Activated naive CD8-positive, alpha-beta T cell treated with anti-CD3 and anti-CD28 coated beads, Interleukin-2, amount 50 U/mL, for 24 hours (primary cell): ENCODE measurements around the gene UBE2J1.

Experiments used
- ATAC-seq: fragments of 150-1000 bp; cut with Tn5 transposase; one replicate; pipeline ENCODE4 v1.10.0; 2021
- DNase-seq: peaks from one replicate; pipeline ENCODE4 v3.0.0; 2021
- H3K27ac Mint-ChIP-seq: one replicate; pipeline ENCODE4 v1.8.0; 2021; ENCODE audit warnings: mild to moderate bottlenecking, mixed read lengths
- H3K27me3 Mint-ChIP-seq: one replicate; pipeline ENCODE4 v1.8.0; 2021; ENCODE audit warnings: mixed read lengths
- H3K36me3 Mint-ChIP-seq: one replicate; pipeline ENCODE4 v1.8.0; 2021; ENCODE audit warnings: low read depth, mixed read lengths
- H3K4me1 Mint-ChIP-seq: one replicate; pipeline ENCODE4 v1.8.0; 2021; ENCODE audit warnings: mixed read lengths
- H3K4me3 Mint-ChIP-seq: one replicate; pipeline ENCODE4 v1.8.0; 2021; ENCODE audit warnings: mild to moderate bottlenecking, moderate library complexity, mixed read lengths
- H3K9me3 Mint-ChIP-seq: one replicate; pipeline ENCODE4 v1.8.0; 2021; ENCODE audit warnings: mixed read lengths

The UBE2J1 gene

DNA sequence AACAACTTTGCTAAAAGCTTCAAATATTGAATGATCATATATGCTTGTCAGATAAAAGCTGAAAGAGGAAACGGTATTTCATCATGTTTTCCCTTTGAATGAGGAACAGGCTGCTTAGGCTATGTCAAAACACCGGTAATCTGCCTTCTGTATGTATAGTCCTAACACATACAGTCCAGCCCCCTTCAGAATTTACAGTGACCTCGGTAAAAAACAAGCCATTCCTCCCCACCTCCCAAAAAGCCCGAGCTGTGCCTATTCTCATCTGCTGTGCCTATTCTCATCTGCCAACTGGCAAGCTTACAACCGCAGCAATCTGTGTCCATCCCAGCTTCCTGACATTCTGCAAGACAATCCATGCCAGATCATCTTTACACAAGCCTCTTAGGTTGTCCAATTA is 26.8 kb upstream of the UBE2J1 start:
- DNase-seq (no peak), ATAC-seq (no peak)
- Mint-ChIP-seq H3K4me3 (no peak overlapping the region), H3K36me3 (no peaks in the 10 kb centered on the region), H3K27me3 (no peaks in the 10 kb centered on the region), H3K27ac (no peak overlapping the region), H3K9me3 (no peaks in the 10 kb centered on the region), H3K4me1 (peaks cover 12% of the 10 kb centered on the region)

- Mint-ChIP-seq H3K4me1 (peaks cover 12% of the 10 kb centered on the region), H3K27ac (no peak overlapping the region), H3K36me3 (no peaks in the 10 kb centered on the region), H3K4me3 (no peak overlapping the region), H3K27me3 (no peaks in the 10 kb centered on the region), H3K9me3 (no peaks in the 10 kb centered on the region)
- ATAC-seq = no peak
- no peak for DNase-seq
These were observed 26.1 kb upstream of the UBE2J1 start for GRCh38 chr6:89378628-89379027.

GRCh38 chr6:89375427-89376267 is 23.1 kb upstream of the UBE2J1 start:
- DNase-seq = peak; percentile 45
- Mint-ChIP-seq H3K4me1 (peaks cover 22% of the 10 kb centered on the region), H3K27me3 (no peaks in the 10 kb centered on the region), H3K4me3 (no peak overlapping the region), H3K36me3 (no peaks in the 10 kb centered on the region), H3K9me3 (no peaks in the 10 kb centered on the region), H3K27ac (no peak overlapping the region)
- ATAC-seq = peak; percentile 90

DNA sequence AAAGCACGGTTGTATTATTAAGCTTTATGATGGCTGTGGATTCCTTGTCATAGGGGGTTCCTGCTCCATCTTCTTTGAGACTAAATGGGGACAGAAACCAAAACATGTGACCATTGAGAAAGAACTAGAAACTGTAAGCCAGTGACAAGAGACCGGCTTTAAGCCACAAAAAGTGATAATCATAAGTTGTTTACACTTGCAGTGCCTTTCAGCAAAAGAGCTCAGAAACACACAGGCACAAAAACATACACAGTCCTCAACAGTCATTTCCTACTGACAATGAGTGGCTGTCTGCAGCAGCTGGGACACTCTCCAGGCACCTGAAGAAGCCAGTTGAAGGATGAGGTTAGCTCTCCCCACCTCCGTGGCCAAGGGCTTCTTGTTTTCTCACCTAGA is 20.0 kb upstream of the UBE2J1 start:
- Mint-ChIP-seq H3K4me1 (peaks cover 22% of the 10 kb centered on the region), H3K27me3 (no peaks in the 10 kb centered on the region), H3K27ac (no peak overlapping the region), H3K9me3 (no peaks in the 10 kb centered on the region), H3K4me3 (no peak overlapping the region), H3K36me3 (no peaks in the 10 kb centered on the region)
- no peak for ATAC-seq
- no peak for DNase-seq

GRCh38 chr6:89371849-89372505 is 19.5 kb upstream of the UBE2J1 start:
- Mint-ChIP-seq H3K4me3 (no peak overlapping the region), H3K36me3 (no peaks in the 10 kb centered on the region), H3K4me1 (peaks cover 22% of the 10 kb centered on the region), H3K27me3 (no peaks in the 10 kb centered on the region), H3K27ac (no peak overlapping the region), H3K9me3 (no peaks in the 10 kb centered on the region)
- peak; percentile 87 for DNase-seq
- ATAC-seq = peak; percentile 89

GRCh38 chr6:89368999-89369398 is 16.5 kb upstream of the UBE2J1 start:
- H3K4me3 Mint-ChIP-seq = no peak overlapping the region
- H3K27ac Mint-ChIP-seq = no peak overlapping the region
- no peaks in the 10 kb centered on the region for H3K36me3 Mint-ChIP-seq
- H3K27me3 Mint-ChIP-seq = no peaks in the 10 kb centered on the region
- H3K4me1 Mint-ChIP-seq = peaks cover 21% of the 10 kb centered on the region
- H3K9me3 Mint-ChIP-seq = no peaks in the 10 kb centered on the region
- ATAC-seq = no peak
- no peak for DNase-seq

DNA sequence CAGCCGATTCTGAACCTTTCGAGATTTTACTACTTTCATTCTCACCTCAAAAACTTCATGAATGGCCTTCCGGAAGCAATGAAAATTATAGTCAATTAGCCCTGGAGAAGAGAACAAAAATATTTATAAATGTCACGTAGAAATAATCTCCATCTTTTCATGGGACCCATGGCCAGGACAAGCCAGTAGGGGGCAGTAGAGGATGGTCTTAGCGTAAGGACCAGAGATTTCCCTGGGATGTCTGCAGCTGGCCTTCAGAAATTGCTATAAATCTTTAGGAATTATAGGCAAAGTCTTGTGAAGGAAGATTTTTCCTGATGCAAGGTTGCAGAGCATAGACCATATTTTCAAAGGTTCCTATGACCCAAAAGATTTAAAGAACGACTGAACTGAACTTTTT is 15.6 kb upstream of the UBE2J1 start:
- Mint-ChIP-seq H3K36me3 (no peaks in the 10 kb centered on the region), H3K27ac (no peak overlapping the region), H3K4me3 (no peak overlapping the region), H3K4me1 (peaks cover 24% of the 10 kb centered on the region), H3K27me3 (no peaks in the 10 kb centered on the region), H3K9me3 (no peaks in the 10 kb centered on the region)
- DNase-seq = peak; percentile 78
- no peak for ATAC-seq

DNA sequence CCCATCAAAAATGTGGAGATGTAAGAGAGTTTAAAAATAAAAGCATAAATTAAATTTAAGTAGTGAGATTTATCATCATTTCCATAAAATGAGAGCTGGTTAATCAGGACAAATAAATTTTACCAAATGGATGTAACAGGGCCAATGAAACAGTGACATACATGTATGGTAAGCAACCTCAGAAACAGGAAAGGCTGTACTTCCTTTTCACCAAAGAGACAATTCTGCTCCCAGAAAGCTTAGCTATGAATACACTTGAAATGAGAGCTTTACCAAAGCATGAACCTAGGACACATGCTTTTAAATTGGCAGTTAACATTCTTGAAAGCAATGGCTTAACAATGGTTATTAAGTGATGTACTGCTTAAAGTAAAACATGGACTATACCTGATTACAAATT is 12.1 kb upstream of the UBE2J1 start:
- H3K27me3 Mint-ChIP-seq = no peaks in the 10 kb centered on the region
- no peaks in the 10 kb centered on the region for H3K36me3 Mint-ChIP-seq
- peaks cover 31% of the 10 kb centered on the region for H3K4me1 Mint-ChIP-seq
- no peak overlapping the region for H3K27ac Mint-ChIP-seq
- ATAC-seq (no peak), DNase-seq (no peak)
- no peaks in the 10 kb centered on the region for H3K9me3 Mint-ChIP-seq
- H3K4me3 Mint-ChIP-seq = no peak overlapping the region

DNA sequence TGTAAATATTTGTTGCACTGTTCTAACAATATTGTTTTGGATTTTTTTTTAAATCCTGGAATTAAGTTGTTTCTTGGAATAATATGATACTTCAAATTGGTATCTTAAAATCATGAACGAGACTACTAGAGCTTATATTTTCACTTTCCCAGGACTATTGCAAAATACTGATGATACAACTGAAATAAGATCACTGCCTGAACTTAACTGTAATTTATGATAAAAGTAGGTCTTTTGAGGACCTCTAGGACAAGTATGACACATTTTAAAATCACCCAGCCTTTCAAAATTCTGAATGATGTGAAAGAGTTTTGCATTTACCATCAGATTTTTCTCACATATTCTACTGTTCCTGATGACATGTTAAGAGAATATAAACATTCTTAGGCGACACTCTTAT is 8.6 kb upstream of the UBE2J1 start:
- no peak for ATAC-seq
- H3K27ac Mint-ChIP-seq = peak overlapping the region; percentile 50
- no peaks in the 10 kb centered on the region for H3K27me3 Mint-ChIP-seq
- peak overlapping the region; percentile 5 for H3K4me3 Mint-ChIP-seq
- no peaks in the 10 kb centered on the region for H3K36me3 Mint-ChIP-seq
- no peaks in the 10 kb centered on the region for H3K9me3 Mint-ChIP-seq
- peaks cover 61% of the 10 kb centered on the region for H3K4me1 Mint-ChIP-seq
- DNase-seq = no peak

DNA sequence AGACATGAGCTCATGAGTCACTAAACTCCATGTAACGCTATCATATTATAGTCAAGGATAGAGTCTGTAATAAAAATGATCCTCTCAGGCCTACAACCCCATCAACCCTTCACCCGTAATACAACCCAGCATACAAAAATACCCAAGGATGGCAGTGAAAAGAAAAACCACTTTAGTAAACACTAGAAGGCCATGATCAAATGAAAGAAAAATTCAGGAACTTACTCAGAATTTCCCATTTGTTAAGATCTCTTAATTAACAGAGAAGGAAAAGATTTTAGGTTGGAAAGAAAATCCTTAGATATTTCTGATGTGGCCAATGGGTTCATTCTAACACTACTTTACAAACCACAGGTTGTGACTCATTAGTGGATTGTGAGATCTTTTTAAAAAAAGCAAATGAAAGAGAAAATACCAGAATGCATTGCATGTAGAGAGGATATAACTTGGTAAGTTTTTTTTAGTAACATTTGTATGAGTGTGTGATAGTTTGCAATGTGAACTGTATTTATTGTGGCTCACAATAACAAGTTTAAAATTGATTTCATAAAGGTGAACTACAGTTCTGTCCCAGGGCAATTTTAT is 8.0 kb upstream of the UBE2J1 start:
- ATAC-seq (peak; percentile 76), DNase-seq (no peak)
- Mint-ChIP-seq H3K27ac (peak overlapping the region; percentile 50), H3K4me3 (peak overlapping the region; percentile 5), H3K27me3 (no peaks in the 10 kb centered on the region), H3K36me3 (no peaks in the 10 kb centered on the region), H3K9me3 (no peaks in the 10 kb centered on the region), H3K4me1 (peaks cover 67% of the 10 kb centered on the region)

DNA sequence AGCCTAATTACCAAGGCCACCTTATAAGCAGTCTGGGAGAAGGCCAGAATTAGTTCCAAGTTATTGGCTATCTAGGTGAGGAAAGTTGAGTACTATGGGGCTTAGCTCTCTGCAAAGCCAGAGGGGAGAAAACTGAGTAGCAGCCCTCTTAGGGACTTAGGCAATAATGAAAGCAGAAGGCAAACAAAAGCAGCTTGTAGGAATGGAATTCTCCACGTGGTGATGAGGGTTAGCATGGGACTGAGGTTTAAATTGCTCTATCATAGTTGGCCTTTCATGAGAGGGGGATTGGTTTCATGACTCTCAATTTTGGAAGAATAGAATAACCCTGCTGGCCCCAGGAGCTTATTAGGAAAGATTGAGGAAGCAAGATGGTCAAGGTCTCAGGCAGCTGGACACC is 7.0 kb upstream of the UBE2J1 start:
- Mint-ChIP-seq H3K4me3 (no peak overlapping the region), H3K36me3 (no peaks in the 10 kb centered on the region), H3K4me1 (peaks cover 70% of the 10 kb centered on the region), H3K27ac (no peak overlapping the region), H3K27me3 (no peaks in the 10 kb centered on the region), H3K9me3 (no peaks in the 10 kb centered on the region)
- ATAC-seq = no peak
- no peak for DNase-seq

- Mint-ChIP-seq H3K4me1 (peaks cover 75% of the 10 kb centered on the region), H3K9me3 (no peaks in the 10 kb centered on the region), H3K27me3 (no peaks in the 10 kb centered on the region), H3K4me3 (peak overlapping the region; percentile 82), H3K27ac (peak overlapping the region; percentile 86), H3K36me3 (no peaks in the 10 kb centered on the region)
- ATAC-seq (no peak), DNase-seq (peak; percentile 21)
These were observed 4.9 kb upstream of the UBE2J1 start for GRCh38 chr6:89357390-89357789.

- no peak for DNase-seq
- Mint-ChIP-seq H3K36me3 (no peaks in the 10 kb centered on the region), H3K27me3 (no peaks in the 10 kb centered on the region), H3K9me3 (no peaks in the 10 kb centered on the region), H3K27ac (peak overlapping the region; percentile 31), H3K4me3 (peak overlapping the region; percentile 82), H3K4me1 (peaks cover 78% of the 10 kb centered on the region)
- ATAC-seq = no peak
These were observed 4.2 kb upstream of the UBE2J1 start for GRCh38 chr6:89356642-89357170.

GRCh38 chr6:89355511-89356194 is 3.1 kb upstream of the UBE2J1 start:
- H3K36me3 Mint-ChIP-seq = peaks cover under 1% of the 10 kb centered on the region
- DNase-seq = no peak

More at GRCh38 chr6:89355511-89356194, 3.1 kb upstream of the UBE2J1 start:
- H3K4me1 Mint-ChIP-seq = peaks cover 80% of the 10 kb centered on the region
- no peaks in the 10 kb centered on the region for H3K27me3 Mint-ChIP-seq
- no peak for ATAC-seq
- peak overlapping the region; percentile 49 for H3K27ac Mint-ChIP-seq
- no peak overlapping the region for H3K4me3 Mint-ChIP-seq
- H3K9me3 Mint-ChIP-seq = no peaks in the 10 kb centered on the region
